ENCODE data around the gene ZDHHC14.

DNA sequence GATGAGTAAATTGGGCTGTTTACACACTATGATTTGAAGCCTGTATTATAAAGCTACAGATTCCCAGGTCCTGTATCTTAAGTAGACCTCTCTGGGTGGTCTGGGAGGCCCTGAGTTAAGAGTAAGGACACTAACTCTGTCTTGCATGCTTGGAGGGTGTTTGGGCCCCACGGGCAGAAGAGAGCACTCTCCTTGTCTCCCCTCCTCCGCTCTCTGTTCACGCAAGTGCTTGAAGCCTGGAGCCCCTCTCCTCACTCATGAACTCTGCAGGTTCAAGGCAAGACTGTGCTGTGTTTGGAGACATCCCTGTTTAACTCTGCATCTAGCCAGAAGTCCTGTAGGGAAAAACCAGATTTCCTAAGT is 154.0 kb downstream of the ZDHHC14 start:
- TF ChIP-seq, protein P1, sequence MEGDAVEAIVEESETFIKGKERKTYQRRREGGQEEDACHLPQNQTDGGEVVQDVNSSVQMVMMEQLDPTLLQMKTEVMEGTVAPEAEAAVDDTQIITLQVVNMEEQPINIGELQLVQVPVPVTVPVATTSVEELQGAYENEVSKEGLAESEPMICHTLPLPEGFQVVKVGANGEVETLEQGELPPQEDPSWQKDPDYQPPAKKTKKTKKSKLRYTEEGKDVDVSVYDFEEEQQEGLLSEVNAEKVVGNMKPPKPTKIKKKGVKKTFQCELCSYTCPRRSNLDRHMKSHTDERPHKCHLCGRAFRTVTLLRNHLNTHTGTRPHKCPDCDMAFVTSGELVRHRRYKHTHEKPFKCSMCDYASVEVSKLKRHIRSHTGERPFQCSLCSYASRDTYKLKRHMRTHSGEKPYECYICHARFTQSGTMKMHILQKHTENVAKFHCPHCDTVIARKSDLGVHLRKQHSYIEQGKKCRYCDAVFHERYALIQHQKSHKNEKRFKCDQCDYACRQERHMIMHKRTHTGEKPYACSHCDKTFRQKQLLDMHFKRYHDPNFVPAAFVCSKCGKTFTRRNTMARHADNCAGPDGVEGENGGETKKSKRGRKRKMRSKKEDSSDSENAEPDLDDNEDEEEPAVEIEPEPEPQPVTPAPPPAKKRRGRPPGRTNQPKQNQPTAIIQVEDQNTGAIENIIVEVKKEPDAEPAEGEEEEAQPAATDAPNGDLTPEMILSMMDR (IDR thresholded peaks at IDR 0.05; ENCODE audit: insufficient read depth, low read length), result no peak
- TF ChIP-seq, protein P2, sequence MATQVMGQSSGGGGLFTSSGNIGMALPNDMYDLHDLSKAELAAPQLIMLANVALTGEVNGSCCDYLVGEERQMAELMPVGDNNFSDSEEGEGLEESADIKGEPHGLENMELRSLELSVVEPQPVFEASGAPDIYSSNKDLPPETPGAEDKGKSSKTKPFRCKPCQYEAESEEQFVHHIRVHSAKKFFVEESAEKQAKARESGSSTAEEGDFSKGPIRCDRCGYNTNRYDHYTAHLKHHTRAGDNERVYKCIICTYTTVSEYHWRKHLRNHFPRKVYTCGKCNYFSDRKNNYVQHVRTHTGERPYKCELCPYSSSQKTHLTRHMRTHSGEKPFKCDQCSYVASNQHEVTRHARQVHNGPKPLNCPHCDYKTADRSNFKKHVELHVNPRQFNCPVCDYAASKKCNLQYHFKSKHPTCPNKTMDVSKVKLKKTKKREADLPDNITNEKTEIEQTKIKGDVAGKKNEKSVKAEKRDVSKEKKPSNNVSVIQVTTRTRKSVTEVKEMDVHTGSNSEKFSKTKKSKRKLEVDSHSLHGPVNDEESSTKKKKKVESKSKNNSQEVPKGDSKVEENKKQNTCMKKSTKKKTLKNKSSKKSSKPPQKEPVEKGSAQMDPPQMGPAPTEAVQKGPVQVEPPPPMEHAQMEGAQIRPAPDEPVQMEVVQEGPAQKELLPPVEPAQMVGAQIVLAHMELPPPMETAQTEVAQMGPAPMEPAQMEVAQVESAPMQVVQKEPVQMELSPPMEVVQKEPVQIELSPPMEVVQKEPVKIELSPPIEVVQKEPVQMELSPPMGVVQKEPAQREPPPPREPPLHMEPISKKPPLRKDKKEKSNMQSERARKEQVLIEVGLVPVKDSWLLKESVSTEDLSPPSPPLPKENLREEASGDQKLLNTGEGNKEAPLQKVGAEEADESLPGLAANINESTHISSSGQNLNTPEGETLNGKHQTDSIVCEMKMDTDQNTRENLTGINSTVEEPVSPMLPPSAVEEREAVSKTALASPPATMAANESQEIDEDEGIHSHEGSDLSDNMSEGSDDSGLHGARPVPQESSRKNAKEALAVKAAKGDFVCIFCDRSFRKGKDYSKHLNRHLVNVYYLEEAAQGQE (IDR thresholded peaks at IDR 0.05; ENCODE audit: insufficient replicate concordance, low read depth), result no peak
